Measurements from ENCODE around the gene ODR4.
"Not testable (repeated sequence)": the region's sequence is repeated elsewhere in the genome, so short reads cannot be mapped to it uniquely, and the experiment has no call there.

Gene ODR4

GRCh38 chr1:186461014-186461413 lies 85.4 kb downstream of the ODR4 start, which contains the start of gene PDC:
TSS of gene PDC (minus strand) at chr1:186461114. CDS start at chr1:186449459, 11,655 bp downstream.
- peaks cover 7% of the 10 kb centered on the region for H3K36me3 ChIP-seq (replicated peaks; ENCODE audit: low read depth, low read length)
- no peak within 1 kb of the TSS for H3K4me3 ChIP-seq (ENCODE audit: low read length)
- no peaks in the 10 kb centered on the region for H4K20me1 ChIP-seq (ENCODE audit: insufficient read depth, low read length)
- H3K9ac ChIP-seq (ENCODE audit: low read length): no peak within 1 kb of the TSS
- no peak within 1 kb of the TSS for H2AFZ ChIP-seq (ENCODE audit: low read depth, low read length)
- no peak within 1 kb of the TSS for H3K4me2 ChIP-seq (ENCODE audit: low read length)
- peaks cover 27% of the 10 kb centered on the region for H3K4me1 ChIP-seq (ENCODE audit: low read length)
- H3K27me3 ChIP-seq (ENCODE audit: low read depth, low read length): no peaks in the 10 kb centered on the region
- TF ChIP-seq EZH2phosphoT487 (IDR thresholded peaks at IDR 0.05; ENCODE audit: low read depth) (no peak), CTCF (IDR thresholded peaks at IDR 0.05; ENCODE audit: low read depth, low read length) (no peak)
- H3K79me2 ChIP-seq (ENCODE audit: low read length): no peaks in the 10 kb centered on the region
- H3K9me3 ChIP-seq (ENCODE audit: insufficient read depth, low read length): 0 out of 2 replicates have a peak, but pooled peaks cover 5% of the 10 kb centered on the region
- H3K27ac ChIP-seq (ENCODE audit: low read length): no peak within 1 kb of the TSS

- Histone ChIP-seq H3K27me3 (ENCODE audit: low read depth, low read length) (no peaks in the 10 kb centered on the region), H2AFZ (ENCODE audit: low read depth, low read length) (no peak overlapping the region), H3K9ac (ENCODE audit: low read length) (no peak overlapping the region), H3K4me2 (ENCODE audit: low read length) (no peak overlapping the region), H3K36me3 (replicated peaks; ENCODE audit: low read depth, low read length) (peaks cover 7% of the 10 kb centered on the region), H3K4me1 (ENCODE audit: low read length) (peaks cover 17% of the 10 kb centered on the region), H3K27ac (ENCODE audit: low read length) (no peak overlapping the region), H3K9me3 (ENCODE audit: insufficient read depth, low read length) (0 out of 2 replicates have a peak, but pooled peaks cover 5% of the 10 kb centered on the region), H3K4me3 (ENCODE audit: low read length) (no peak overlapping the region), H4K20me1 (ENCODE audit: insufficient read depth, low read length) (no peaks in the 10 kb centered on the region), H3K79me2 (ENCODE audit: low read length) (no peaks in the 10 kb centered on the region)
- TF ChIP-seq CTCF (IDR thresholded peaks at IDR 0.05; ENCODE audit: low read depth, low read length) (no peak), EZH2phosphoT487 (IDR thresholded peaks at IDR 0.05; ENCODE audit: low read depth) (no peak)
Observed at GRCh38 chr1:186463511-186463910, 87.9 kb downstream of the ODR4 start.

GRCh38 chr1:186463926-186464325 lies 88.3 kb downstream of the ODR4 start:
- TF ChIP-seq CTCF (IDR thresholded peaks at IDR 0.05; ENCODE audit: low read depth, low read length): no peak
- TF ChIP-seq EZH2phosphoT487 (IDR thresholded peaks at IDR 0.05; ENCODE audit: low read depth): no peak
- H3K4me1 ChIP-seq (ENCODE audit: low read length): peaks cover 17% of the 10 kb centered on the region
- no peak overlapping the region for H3K4me3 ChIP-seq (ENCODE audit: low read length)

GRCh38 chr1:186465491-186465890 lies 89.9 kb downstream of the ODR4 start:
- H3K9ac ChIP-seq (ENCODE audit: low read length); H2AFZ ChIP-seq (ENCODE audit: low read depth, low read length); H3K27me3 ChIP-seq (ENCODE audit: low read depth, low read length); H3K9me3 ChIP-seq (ENCODE audit: insufficient read depth, low read length); H3K36me3 ChIP-seq (replicated peaks; ENCODE audit: low read depth, low read length); H3K79me2 ChIP-seq (ENCODE audit: low read length); H4K20me1 ChIP-seq (ENCODE audit: insufficient read depth, low read length); H3K4me3 ChIP-seq (ENCODE audit: low read length): not testable (repeated sequence)
- H3K27ac ChIP-seq (ENCODE audit: low read length): peak overlapping the region; percentile 50
- H3K4me2 ChIP-seq (ENCODE audit: low read length): peak overlapping the region; percentile 33
- peaks cover 17% of the 10 kb centered on the region for H3K4me1 ChIP-seq (ENCODE audit: low read length)

More at GRCh38 chr1:186463926-186464325, 88.3 kb downstream of the ODR4 start:
- H3K9ac ChIP-seq (ENCODE audit: low read length): no peak overlapping the region
- H3K27me3 ChIP-seq (ENCODE audit: low read depth, low read length): no peaks in the 10 kb centered on the region
- no peak overlapping the region for H2AFZ ChIP-seq (ENCODE audit: low read depth, low read length)
- H3K4me2 ChIP-seq (ENCODE audit: low read length): no peak overlapping the region
- H3K36me3 ChIP-seq (replicated peaks; ENCODE audit: low read depth, low read length): peaks cover 7% of the 10 kb centered on the region
- H3K27ac ChIP-seq (ENCODE audit: low read length): no peak overlapping the region
- H3K9me3 ChIP-seq (ENCODE audit: insufficient read depth, low read length): 0 out of 2 replicates have a peak, but pooled peaks cover 5% of the 10 kb centered on the region
- H3K79me2 ChIP-seq (ENCODE audit: low read length): no peaks in the 10 kb centered on the region
- no peaks in the 10 kb centered on the region for H4K20me1 ChIP-seq (ENCODE audit: insufficient read depth, low read length)

Measured in OCI-LY3 (cell line).